Superior temporal gyrus (tissue), 1 donor: ENCODE results near the gene LATS2.
"Not testable (repeated sequence)": the region's sequence is repeated elsewhere in the genome, so short reads cannot be mapped to it uniquely, and the experiment has no call there.

ENCODE experiments used
- DNase-seq: peaks from one replicate; pipeline ENCODE4 v3.0.0-alpha.2; 2016; ENCODE audit errors: extremely low spot score

LATS2 gene

DNA sequence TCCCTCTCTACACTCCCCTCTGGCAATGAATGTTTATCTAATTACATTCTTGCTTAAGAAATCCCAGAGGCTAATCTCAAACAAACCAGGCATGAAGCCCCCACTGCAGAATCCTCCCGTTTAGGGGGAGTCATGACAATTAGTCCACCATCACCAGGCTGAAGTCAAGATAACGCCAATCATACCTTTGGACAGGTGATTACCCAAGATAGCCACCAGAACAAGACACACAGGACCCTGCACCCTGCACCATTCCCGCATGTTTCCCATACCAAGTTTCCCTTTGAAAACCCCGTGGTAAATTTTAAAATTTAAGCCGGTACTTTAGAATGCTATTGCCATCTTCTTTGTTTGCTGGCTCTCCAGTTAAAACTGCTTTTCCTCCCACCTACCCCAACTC lies 94.0 kb downstream of the LATS2 start:
- no peak for DNase-seq

DNA sequence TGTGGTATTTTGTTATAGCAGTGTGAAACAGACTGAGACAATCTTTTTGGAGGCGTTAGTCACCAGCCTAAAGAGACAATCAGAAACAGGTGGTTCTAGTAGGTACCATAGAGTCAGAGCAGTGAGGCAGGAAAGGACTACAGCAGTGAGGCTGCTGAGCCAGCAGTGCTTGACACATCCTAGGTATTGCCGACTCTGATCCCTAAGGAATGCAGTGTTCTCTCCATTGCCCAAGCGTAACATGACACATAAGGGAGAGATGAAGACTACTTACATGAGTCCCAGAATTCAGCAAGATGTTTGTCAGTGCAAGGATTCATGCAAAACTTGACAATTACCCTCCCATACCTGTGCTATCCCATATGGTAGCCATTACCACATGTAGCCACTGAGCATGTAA lies 96.5 kb downstream of the LATS2 start:
- DNase-seq, result no peak

DNA sequence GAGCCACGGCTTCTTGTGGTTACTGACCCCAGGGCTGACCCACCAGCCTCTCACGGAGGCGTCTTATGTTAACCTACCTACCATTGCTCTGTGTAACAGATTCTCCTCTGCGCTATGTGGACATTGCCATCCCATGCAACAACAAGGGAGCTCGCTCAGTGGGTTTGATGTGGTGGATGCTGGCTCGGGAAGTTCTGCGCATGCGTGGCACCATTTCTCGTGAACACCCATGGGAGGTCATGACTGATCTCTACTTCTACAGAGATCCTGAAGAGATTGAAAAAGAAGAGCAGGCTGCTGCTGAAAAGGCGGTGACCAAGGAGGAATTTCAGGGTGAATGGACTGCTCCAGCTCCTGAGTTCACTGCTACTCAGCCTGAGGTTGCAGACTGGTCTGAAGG lies 99.7 kb downstream of the LATS2 start:
- not testable (repeated sequence) for DNase-seq

DNA sequence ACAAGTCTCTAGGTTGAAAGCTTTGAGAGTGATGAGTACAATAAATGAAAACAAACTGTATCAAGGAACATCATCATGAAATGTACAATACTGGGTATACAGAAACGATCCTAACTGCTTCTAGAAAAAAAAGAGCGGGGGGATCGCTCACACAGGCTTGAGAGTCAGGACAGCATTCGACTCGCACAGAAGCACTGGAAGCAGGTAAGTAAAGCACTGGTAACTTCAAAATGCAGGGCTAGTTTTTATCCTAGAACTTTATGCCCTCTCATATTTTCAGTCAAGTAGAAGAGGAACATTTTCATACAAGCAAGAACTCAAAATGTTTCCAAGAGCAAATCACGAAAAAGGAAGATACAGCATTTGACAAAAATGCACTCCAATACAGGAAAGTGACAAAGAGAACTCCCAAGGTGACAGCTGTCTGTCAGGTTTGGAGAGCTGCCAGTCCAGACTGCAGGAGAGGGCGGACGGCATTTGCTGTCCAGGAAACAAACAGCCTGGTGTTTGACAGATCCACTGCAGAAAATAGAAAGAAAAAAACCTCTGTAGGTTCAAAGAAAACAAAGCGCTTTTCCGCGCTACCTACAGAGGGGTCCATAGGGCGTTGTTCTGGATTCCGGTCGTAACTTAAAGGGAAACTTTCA lies 100.6 kb downstream of the LATS2 start:
- no peak for DNase-seq

DNA sequence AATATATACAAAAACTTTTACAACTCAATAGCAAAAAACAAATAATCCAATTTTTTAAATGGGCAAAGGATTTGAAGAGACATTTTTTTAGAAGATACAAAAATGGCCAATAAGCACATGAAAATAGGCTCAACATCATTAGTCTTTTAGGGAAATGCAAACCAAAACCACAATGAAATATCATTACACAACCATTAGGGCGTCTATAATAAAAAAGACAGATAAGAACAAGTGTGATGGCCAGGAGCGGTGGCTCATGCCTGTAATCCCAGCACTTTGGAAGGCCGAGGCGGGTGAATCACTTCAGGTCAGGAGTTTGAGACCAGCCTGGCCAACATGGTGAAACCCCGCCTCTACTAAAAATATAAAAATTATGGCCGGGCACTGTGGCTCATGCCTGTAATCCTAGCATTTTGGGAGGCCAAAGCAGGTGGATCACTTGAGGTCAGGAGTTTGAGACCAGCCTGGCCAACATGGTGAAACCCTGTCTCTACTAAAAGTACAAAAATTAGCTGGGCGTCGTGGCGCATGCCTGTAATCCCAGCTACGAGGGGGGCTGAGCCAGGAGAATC lies 104.3 kb downstream of the LATS2 start:
- not testable (repeated sequence) for DNase-seq

DNA sequence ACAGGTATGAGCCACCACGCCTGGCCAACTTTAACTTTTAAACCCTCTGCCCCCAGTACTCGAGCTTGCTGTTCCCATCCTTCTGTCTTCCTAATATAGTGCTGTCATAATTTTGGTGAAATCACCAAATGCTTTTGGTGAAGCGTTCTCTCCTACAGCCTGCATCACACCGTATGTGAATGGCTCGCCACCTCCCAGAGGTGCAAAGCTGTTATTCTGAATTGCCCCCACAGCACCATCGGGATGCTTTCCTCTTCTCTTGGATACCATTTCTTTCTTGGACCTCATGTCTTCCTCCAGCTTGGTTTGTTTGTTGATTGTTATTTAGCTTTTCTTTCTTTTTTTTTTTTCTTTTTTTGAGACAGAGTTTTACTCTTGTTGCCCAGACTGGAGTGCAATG lies 105.9 kb downstream of the LATS2 start:
- peak; percentile 16 for DNase-seq

DNA sequence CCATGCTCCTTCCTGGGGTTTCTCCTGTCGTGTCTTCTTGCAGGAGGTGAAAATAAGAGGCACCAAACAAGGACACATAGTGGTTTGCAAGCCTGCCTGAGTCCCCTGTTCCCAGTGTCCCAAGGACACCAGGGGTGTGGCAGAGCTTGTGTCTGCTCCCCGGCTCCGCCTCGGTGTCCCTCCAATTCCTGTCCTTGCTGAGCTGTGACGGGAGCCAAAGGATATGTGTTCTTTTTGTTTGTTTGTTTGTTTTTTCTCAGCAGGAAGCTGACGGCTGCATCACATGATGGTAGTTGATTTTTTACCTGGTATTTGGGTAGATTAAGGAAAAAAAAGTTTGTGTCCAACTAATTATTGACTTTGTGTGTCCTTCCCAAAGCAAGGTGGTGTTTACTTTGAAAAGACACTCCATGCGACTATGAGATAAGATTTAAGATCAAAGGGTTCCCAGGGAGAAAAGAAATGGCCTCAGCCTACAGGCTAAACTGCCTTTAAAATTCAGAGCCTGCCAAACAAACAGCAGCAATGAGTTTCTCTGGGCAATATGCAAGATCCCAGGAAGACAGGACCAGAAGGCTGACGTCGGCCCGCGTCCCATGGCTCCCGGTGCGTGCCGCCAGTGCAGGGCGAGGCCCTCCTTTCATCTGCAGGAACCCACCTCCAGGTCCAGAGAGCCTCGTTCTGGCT lies 108.0 kb downstream of the LATS2 start:
- DNase-seq, result no peak

DNA sequence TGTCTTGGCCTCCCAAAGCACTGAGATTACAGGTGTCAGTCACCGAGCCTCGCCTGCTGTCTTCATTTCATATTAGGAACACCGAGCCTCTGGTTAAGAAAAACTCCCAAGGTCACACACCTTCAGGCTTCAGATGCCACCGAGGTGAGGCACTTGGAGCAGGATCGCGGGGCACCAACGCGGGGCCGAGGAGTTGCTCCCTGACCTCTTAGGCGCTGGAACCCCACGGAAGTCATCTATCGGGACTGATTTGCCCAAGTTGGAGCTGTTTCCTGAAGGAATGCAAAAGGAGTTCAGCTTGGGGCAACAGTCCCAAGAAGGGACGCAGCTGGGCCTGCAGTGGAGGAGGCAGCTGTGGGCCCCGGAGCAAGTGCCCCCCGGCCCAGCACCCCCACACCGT lies 108.5 kb downstream of the LATS2 start:
- no peak for DNase-seq

DNA sequence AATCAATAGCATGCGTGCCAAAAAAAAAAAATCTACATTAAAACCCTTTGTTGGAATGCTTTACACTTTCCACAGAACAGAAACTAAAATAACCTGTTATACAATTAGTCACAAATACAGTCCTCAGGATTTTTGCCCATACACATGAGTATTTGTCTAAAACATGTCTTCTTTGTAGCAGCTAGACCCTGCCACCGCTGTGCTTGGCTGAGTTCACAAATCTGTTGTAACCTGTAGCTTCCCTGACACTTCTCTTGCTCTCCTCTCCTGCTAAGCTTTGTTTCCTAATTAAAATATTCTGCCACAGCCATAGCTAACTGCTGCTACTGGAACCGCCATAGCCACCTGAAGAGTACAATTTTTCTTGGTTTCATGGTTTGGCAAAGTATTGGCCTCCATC lies 113.4 kb downstream of the LATS2 start:
- DNase-seq, result not testable (repeated sequence)

DNA sequence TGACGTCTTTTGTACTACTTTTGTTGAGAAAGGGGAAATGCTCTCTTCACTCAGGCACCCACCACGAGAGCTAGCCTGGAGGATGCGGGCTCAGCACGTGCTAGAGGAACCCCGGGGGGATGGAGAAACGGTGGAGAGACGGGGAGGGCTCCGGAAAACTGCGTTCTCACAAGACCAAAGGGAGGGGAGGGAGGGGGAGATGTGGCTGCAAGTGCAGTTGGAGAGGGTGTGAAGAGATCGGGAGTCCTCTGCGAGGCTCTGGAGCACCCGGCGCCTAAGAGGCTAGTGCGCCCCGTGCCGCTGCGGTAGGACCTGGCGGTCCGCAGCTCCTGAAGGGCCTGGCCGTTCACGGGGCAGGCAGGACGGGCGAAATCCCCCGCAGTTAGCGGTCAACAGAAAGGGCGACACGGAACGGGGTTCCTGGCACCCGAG lies 115.4 kb downstream of the LATS2 start:
- DNase-seq, result no peak

DNA sequence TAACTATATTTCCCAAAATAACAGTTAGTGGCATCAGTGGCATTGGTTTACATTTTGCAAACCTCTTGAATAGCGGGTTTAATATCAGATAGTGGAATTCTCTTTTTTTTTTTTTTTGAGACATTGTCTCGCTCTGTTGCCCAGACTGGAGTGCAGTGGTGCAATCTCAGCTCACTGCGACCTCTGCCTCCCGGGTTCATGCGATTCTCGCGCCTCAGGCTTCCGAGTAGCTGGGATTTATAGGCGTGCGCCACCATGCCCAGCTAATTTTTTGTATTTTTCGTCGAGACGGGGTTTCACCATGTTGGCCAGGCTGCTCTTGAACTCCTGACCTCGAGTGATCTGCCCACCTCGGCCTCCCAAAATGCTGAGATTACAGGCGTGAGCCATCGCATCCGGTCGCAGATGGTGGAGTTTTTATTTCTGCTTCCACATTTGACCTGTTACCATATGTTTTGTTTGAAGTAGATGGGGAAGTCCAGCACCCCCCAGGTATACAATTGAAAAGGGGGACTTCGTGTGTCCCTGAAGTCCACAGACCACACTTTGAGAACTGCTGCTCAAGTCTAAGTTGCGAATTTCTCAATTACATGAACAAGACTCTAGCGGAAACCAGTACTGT lies 118.3 kb downstream of the LATS2 start:
- no peak for DNase-seq

DNA sequence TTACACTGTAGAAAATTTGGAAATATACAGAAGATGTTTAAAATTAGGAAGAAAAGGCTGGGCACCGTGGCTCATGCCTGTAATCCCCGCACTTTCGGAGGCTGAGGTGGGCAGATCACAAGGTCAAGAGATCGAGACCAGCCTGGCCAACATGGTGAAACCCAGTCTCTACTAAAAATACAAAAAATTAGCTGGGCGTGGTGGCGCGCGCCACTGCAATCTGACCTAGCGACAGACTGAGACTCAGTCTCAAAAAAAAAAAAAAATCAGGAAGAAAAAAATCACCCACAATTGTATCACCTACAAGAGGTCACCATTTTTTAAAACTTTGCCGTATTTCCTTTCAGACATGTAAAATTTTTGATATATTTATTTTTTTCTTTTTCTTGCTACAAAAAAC lies 120.9 kb downstream of the LATS2 start:
- DNase-seq, result not testable (repeated sequence)

DNA sequence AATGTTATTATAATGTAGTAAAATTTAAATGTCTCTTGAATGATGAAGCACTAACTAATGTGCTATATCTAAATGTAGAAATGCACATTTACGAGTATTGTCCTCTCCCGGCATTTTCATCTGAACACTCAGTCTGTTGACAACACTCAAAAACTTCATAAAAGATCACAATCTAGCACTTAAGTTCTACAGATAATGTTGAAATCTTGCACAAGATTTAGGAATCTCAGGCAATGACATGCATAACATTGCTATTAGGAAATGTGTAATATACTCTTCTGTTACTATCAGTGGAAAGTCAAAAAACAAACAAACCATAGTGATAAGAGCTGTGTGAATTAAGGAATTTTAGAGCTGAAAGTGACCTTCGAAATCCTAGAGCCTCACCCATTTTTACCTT lies 121.3 kb downstream of the LATS2 start:
- no peak for DNase-seq

DNA sequence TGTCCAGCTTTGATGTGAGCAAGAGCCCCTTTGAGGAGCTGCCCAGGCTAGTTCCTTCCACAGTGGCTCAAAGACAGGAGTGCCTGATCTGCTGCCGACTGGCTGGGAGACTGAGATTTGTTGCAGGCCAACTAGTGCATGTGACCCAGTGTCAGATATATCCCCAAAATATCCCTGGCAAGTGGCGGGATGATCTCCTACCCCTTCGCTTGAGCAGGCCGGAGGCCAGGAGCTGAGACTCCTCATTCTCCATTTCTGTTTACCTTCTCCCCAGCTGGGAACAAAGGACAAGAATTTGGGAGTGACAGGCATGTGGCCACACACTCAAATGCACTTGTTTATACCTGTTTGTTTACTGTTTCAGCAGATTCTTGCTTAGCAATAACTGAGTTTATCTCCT lies 121.7 kb downstream of the LATS2 start:
- DNase-seq, result no peak

DNA sequence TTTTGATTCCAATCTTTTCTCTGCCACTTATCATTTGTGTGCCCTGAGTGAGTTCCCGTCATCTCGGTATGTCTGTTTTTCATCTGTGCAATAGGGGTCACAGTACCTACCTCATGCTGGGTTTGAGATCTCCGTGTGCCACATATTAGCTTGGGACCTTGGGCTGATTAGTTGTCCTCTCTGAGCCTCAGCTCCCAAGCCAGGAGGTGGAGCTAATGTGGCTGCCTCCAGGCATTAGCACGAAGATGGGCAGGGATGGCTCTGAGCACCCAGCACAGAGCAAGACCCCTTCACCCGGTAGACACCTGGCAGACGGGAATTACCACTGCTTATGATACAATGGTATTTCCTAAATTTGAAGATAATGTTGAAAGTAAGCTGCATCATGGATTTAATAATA lies 123.1 kb downstream of the LATS2 start:
- DNase-seq, result no peak

DNA sequence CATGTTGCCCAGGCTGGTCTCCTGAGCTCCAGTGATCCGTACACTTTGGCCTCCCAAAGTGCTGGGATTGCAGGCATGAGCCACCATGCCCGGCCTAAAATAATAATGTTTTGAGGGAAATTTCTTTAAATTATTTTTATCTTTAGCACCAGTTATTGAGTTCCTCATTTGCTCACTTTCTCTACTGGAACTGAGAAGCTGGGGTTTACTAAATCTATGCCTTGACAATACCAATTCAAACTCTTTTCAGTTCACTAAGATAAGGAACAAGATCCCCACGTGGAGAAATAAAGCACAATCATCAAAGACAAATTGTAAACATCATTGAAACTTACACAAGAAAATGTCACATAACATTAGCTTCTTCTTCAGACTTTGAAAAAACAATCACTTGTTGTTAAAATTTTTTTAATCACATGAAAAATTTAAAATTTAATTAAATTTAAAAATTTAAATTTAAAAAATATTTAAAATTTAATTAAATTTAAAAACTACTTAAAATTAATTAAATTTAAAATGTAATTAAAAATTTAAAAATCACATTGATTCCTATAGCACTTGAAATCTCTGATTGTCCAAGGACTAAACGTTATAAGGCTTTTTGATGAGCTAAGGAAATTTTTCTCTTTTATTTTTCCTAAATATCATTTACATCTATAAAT lies 133.7 kb downstream of the LATS2 start:
- DNase-seq, result no peak

DNA sequence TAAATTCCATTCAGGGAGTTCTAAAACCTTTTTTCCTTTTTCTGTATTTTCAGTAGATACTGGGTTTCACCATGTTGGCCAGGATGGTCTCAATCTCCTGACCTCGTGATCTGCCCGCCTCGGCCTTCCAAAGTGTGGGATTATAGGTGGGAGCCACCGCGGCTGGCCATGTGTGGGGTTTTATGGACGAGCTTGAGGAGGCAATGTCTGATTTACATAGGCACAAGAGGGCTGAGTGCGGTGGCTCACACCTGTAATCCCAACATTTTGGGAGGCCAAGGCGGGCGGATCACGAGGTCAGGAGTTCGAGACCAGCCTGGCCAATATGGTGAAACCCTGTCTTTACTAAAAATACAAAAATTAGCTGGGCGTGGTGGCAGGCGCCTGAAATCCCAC lies 136.0 kb downstream of the LATS2 start:
- not testable (repeated sequence) for DNase-seq

DNA sequence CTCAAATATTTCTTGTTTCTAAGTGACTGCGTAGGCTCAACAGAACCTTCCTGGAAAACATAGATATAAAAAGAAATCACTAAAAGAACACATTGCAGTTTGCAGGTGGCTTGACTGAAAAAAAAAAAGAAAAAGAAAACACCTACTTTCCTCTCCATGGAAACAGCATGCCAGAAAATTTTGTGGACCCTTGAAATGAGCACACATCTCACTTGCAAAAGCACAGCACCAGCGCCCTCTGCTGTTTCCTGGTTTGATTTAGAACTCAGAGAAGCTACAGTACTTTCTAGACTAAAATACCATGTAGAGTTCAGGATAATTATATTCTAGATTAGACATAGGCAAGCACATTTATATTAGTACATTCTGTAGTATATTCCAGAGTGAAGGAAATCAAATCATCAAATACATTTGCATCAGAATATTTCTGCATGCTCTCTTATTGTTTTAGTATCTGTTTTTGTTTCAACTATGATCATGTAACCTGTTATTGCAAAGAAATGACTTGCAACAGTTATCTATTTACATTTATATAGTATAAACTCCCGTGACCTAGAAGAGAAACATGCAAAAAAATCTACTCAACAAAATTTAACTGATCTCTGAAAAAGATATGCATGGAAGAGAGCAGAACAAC lies 136.5 kb downstream of the LATS2 start:
- peak; percentile 92 for DNase-seq

DNA sequence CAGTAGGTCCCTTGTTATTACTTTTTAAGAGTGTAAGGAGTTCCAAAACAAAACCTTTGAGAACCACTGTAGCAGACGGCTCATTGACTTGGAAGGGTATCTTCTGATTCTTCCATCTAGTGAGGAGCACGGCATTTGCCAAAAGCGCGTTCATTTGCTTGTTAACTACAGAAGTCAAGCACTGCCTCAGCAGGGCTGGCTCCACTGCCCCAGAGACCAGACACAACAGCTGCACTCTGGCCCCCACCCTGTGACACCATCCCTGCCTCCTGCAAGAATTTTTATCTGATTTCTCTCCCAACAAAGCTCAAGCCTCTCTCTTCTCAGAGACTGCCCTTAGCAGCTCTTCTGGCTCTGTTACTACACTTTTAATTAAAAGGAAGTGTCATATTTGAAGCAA lies 138.1 kb downstream of the LATS2 start:
- no peak for DNase-seq
